AG04450 (cell line): ENCODE measurements around the gene ADGRD1. TPM values are rescaled to one million over a fixed set of nuclear protein-coding genes. Genes with fewer than 3 reads are reported as not detected.

Experiments
- CTCF ChIA-PET: fragments of 300-600, 350-600 bp; formaldehyde crosslinking; extraction: SDS; loops from one replicate; lab custom pipeline; 2022; ENCODE audit warnings: antibody characterized with exemption, inconsistent platforms; lab: Charles Lee
- POLR2A ChIA-PET: fragments of 350-600 bp; formaldehyde crosslinking; extraction: SDS; loops from one replicate; lab custom pipeline; 2021; ENCODE audit warnings: antibody characterized with exemption, inconsistent platforms; lab: Yijun Ruan, JAX
- DNase-seq: peaks from one replicate; pipeline ENCODE4 v3.0.0-alpha.2; 2011; ENCODE audit warnings: low read depth, low spot score
- H3K27ac ChIP-seq: one replicate; pipeline ENCODE4 v1.5.1; 2012; ENCODE audit warnings: low read depth, low read length, control low read depth
- H3K27me3 ChIP-seq: one replicate; pipeline ENCODE4 v1.6.0; 2012; ENCODE audit warnings: low read length; ENCODE audit not compliant: control insufficient read depth, insufficient read depth
- H3K4me3 ChIP-seq: 2 replicates; pipeline ENCODE4 v1.5.1; 2011; ENCODE audit warnings: mild to moderate bottlenecking, low read depth, low read length, control low read depth
- H3K9me3 ChIP-seq: 2 replicates; pipeline ENCODE4 v1.5.1; 2012; ENCODE audit warnings: low read length; ENCODE audit not compliant: control insufficient read depth, insufficient read depth
- CTCF ChIP-seq: IDR thresholded peaks from 2 replicates; pipeline ENCODE4 v1.5.1; 2011; ENCODE audit warnings: low read depth, low read length, control low read depth, inconsistent platforms
- polyA plus RNA-seq: library from polyadenylated mRNA; depleted of rRNA; stranded (reverse); fragments of >200 nt; gene quantifications from 2 replicates; pipeline ENCODE4 v1.2.3, GENCODE V29; 2011

The ADGRD1 gene
- polyA plus RNA-seq, 1 experiment, result 0.05 TPM

- Histone ChIP-seq H3K9me3 (peaks cover 47% of the 10 kb centered on the region), H3K27me3 (no peaks in the 10 kb centered on the region), H3K27ac (no peak overlapping the region), H3K4me3 (no peak overlapping the region)
- TF ChIP-seq CTCF, result no peak
- ChIA-PET POLR2A (no interaction called here), CTCF (no interaction called here)
- no peak for DNase-seq
Observed at GRCh38 chr12:130998136-130998535, 44.4 kb downstream of the ADGRD1 start.

GRCh38 chr12:131000000-131000486, 46.3 kb downstream of the ADGRD1 start:
- Histone ChIP-seq H3K9me3 (peaks cover 49% of the 10 kb centered on the region), H3K4me3 (no peak overlapping the region), H3K27me3 (no peaks in the 10 kb centered on the region), H3K27ac (no peak overlapping the region)
- ChIA-PET CTCF (no interaction called here), POLR2A (no interaction called here)
- TF ChIP-seq CTCF, result no peak
- DNase-seq, result no peak

DNA sequence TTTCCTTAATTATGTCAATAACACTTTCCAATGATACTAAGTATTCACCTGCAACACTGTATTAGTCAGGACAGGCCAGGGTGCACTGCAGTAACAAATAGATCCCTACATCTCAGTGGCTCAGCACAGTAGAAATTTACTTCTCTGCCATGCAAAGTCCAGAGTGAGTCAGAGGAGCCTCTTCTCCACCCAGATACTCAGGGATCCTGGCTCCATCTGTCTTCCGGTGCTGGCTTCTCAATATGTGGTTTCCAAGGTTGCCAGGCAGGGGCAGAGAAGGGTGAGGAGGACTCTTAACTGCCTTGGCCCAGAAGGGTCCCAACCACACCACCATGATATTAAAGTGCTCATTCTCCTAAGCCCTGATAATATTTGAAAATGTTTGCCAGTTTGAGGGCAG, 47.8 kb downstream of the ADGRD1 start:
- H3K9me3 ChIP-seq, result peaks cover 59% of the 10 kb centered on the region
- no peak for TF ChIP-seq CTCF
- H3K4me3 ChIP-seq, result no peak overlapping the region
- H3K27me3 ChIP-seq, result no peaks in the 10 kb centered on the region
- POLR2A ChIA-PET, result no interaction called here
- no peak for DNase-seq
- CTCF ChIA-PET, result no interaction called here
- H3K27ac ChIP-seq, result no peak overlapping the region

- POLR2A ChIA-PET, result no interaction called here
Observed at GRCh38 chr12:131002216-131002631, 48.5 kb downstream of the ADGRD1 start.

More at GRCh38 chr12:131002216-131002631, 48.5 kb downstream of the ADGRD1 start:
- H3K9me3 ChIP-seq, result peaks cover 62% of the 10 kb centered on the region
- H3K27me3 ChIP-seq, result no peaks in the 10 kb centered on the region
- DNase-seq, result no peak
- no peak overlapping the region for H3K4me3 ChIP-seq
- CTCF ChIA-PET, result no interaction called here
- no peak overlapping the region for H3K27ac ChIP-seq
- no peak for TF ChIP-seq CTCF
